Measurements from ENCODE around the gene OR2G3. TPM values are rescaled to one million over a fixed set of nuclear protein-coding genes. Genes with fewer than 3 reads are reported as not detected.

OR2G3 gene
- total RNA-seq, 2 experiments from 2014 or later: not detected

DNA sequence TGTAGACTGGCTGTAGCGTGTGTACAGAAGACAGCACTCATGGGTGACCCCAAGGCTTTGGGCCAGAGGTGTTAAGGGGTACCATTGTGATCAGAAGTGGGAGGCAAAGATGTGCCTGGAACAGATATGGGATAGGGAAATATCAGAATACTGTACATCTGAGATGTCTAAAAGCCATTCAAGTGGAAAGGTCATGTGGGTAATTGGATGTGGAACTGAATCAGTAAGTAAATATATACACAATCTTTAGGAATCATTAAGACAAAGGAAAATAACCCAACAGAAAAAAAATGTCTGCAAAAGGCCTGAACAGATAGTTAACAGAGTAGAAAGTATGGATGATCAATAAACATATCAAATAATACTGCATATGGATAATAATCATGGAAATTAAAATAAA, 47.7 kb downstream of the OR2G3 start:
- Histone ChIP-seq H3K9me3 (ENCODE audit: control insufficient read depth in 1 of 2, insufficient read depth in 1 of 2, low read length in 2 of 2) (no peaks in the 10 kb centered on the region), H3K27me3 (ENCODE audit: control insufficient read depth in 1 of 2, insufficient read depth in 2 of 2, low read length in 2 of 2) (peaks cover 0 to 5% of the 10 kb centered on the region in 2 experiments), H3K36me3 (ENCODE audit: insufficient read depth, low read length) (no peaks in the 10 kb centered on the region), H3K27ac (ENCODE audit: low read depth in 1 of 2, low read length in 2 of 2) (no peak overlapping the region), H3K4me3 (ENCODE audit: low read length) (no peak overlapping the region), H3K4me1 (ENCODE audit: insufficient read depth, low read length) (no peaks in the 10 kb centered on the region)
- CTCF ChIA-PET: no interaction called here
- ATAC-seq (ENCODE audit: poor library complexity): no peak
- DNase-seq: no peak
- POLR2A ChIA-PET: no interaction called here
- Mint-ChIP-seq H3K4me3 (no peak overlapping the region), H3K36me3 (ENCODE audit: low read depth) (no peaks in the 10 kb centered on the region), H3K27ac (no peak overlapping the region), H3K27me3 (no peaks in the 10 kb centered on the region), H3K4me1 (ENCODE audit: low read depth) (no peaks in the 10 kb centered on the region), H3K9me3 (no peaks in the 10 kb centered on the region)
- TF ChIP-seq, protein P1, sequence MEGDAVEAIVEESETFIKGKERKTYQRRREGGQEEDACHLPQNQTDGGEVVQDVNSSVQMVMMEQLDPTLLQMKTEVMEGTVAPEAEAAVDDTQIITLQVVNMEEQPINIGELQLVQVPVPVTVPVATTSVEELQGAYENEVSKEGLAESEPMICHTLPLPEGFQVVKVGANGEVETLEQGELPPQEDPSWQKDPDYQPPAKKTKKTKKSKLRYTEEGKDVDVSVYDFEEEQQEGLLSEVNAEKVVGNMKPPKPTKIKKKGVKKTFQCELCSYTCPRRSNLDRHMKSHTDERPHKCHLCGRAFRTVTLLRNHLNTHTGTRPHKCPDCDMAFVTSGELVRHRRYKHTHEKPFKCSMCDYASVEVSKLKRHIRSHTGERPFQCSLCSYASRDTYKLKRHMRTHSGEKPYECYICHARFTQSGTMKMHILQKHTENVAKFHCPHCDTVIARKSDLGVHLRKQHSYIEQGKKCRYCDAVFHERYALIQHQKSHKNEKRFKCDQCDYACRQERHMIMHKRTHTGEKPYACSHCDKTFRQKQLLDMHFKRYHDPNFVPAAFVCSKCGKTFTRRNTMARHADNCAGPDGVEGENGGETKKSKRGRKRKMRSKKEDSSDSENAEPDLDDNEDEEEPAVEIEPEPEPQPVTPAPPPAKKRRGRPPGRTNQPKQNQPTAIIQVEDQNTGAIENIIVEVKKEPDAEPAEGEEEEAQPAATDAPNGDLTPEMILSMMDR (IDR thresholded peaks at IDR 0.05): no peak
- intact Hi-C loops (cut with DNase I, micrococcal nuclease): no loop called here

Other genes with a start within 250 kb of the OR2G3 start
- 1 to 10 TPM; 7.8 to 8.5 TPM for gene NLRP3, start 189.4 kb upstream of the OR2G3 start, total RNA-seq
- gene OR2B11, start 147.5 kb upstream of the OR2G3 start, total RNA-seq: not detected
- not detected for gene OR2C3, start 69.1 kb upstream of the OR2G3 start, total RNA-seq
- not detected for gene GCSAML, start 56.5 kb upstream of the OR2G3 start, total RNA-seq
- not detected for gene OR2G2, start 17.2 kb upstream of the OR2G3 start, total RNA-seq
- gene OR13G1, start 74.2 kb downstream of the OR2G3 start, total RNA-seq: not detected
- not detected for gene OR6F1, start 111.1 kb downstream of the OR2G3 start, total RNA-seq
- not detected for gene OR14K1, start 133.0 kb downstream of the OR2G3 start, total RNA-seq
- gene OR14A2, start 142.6 kb downstream of the OR2G3 start, total RNA-seq: not detected
- gene OR1C1, start 155.0 kb downstream of the OR2G3 start, total RNA-seq: not detected
- gene OR14A16, start 218.5 kb downstream of the OR2G3 start, total RNA-seq: not detected
- not detected for gene OR11L1, start 236.3 kb downstream of the OR2G3 start, total RNA-seq

All from CD4-positive, alpha-beta T cell (primary cell).